Measurements from ENCODE around the gene CA9.

GRCh38 chr9:35708146-35708545 is 34.4 kb downstream of the CA9 start:
- TF ChIP-seq CTCF (IDR thresholded peaks at IDR 0.05 in 2 of 3, conservative IDR thresholded peaks at IDR 0.05 in 1 of 3; ENCODE audit: borderline replicate concordance in 1 of 3, insufficient read depth in 1 of 3, low read depth in 2 of 3, low read length in 2 of 3) (no peak), EZH2phosphoT487 (IDR thresholded peaks at IDR 0.05; ENCODE audit: borderline replicate concordance) (no peak), FOSL1 (IDR thresholded peaks at IDR 0.05; ENCODE audit: low read depth) (no peak), ATF3 (IDR thresholded peaks at IDR 0.05) (no peak)

Data from HCT116 (cell line).